IPS DF 19.7 (cell line): ENCODE data around the gene BRINP2.

ENCODE experiments used
- DNase-seq: peaks from one replicate; pipeline ENCODE4 v3.0.0-alpha.2; 2013; ENCODE audit warnings: low read depth, low spot score

BRINP2 gene

GRCh38 chr1:177223359-177223758, 52.6 kb downstream of the BRINP2 start:
- no peak for DNase-seq

- no peak for DNase-seq
Measured at GRCh38 chr1:177227978-177228692, 57.4 kb downstream of the BRINP2 start.

GRCh38 chr1:177228693-177229065, 57.9 kb downstream of the BRINP2 start:
- no peak for DNase-seq

- DNase-seq = no peak
Measured at GRCh38 chr1:177229781-177230180, 59.0 kb downstream of the BRINP2 start.

GRCh38 chr1:177230228-177231016, 59.7 kb downstream of the BRINP2 start:
- no peak for DNase-seq

GRCh38 chr1:177235350-177235749, 64.6 kb downstream of the BRINP2 start:
- no peak for DNase-seq

- no peak for DNase-seq
Measured at GRCh38 chr1:177236962-177237361, 66.2 kb downstream of the BRINP2 start.

- DNase-seq = no peak
Measured at GRCh38 chr1:177238967-177239366, 68.2 kb downstream of the BRINP2 start.

- no peak for DNase-seq
Measured at GRCh38 chr1:177239792-177240191, 69.0 kb downstream of the BRINP2 start.

- no peak for DNase-seq
Measured at GRCh38 chr1:177243773-177244172, 73.0 kb downstream of the BRINP2 start.

GRCh38 chr1:177246710-177247580, 76.2 kb downstream of the BRINP2 start:
- no peak for DNase-seq

- DNase-seq = no peak
Measured at GRCh38 chr1:177247623-177248176, 76.9 kb downstream of the BRINP2 start.

GRCh38 chr1:177248258-177248657, 77.5 kb downstream of the BRINP2 start:
- DNase-seq = no peak

GRCh38 chr1:177249231-177249630, 78.5 kb downstream of the BRINP2 start:
- DNase-seq = no peak

GRCh38 chr1:177252877-177253276, 82.1 kb downstream of the BRINP2 start:
- no peak for DNase-seq

- DNase-seq = no peak
Measured at GRCh38 chr1:177255411-177255810, 84.7 kb downstream of the BRINP2 start.

- no peak for DNase-seq
Measured at GRCh38 chr1:177256153-177257075, 85.7 kb downstream of the BRINP2 start.

- no peak for DNase-seq
Measured at GRCh38 chr1:177257128-177257527, 86.4 kb downstream of the BRINP2 start.

GRCh38 chr1:177257576-177257975, 86.8 kb downstream of the BRINP2 start:
- DNase-seq = no peak

GRCh38 chr1:177270863-177271262, 100.1 kb downstream of the BRINP2 start:
- DNase-seq = no peak

- DNase-seq = no peak
Measured at GRCh38 chr1:177273141-177273540, 102.4 kb downstream of the BRINP2 start.
